GM21619 (cell line): ENCODE results near the gene MGAT4A.

Experiments used
- ATAC-seq: cut with Tn5 transposase; IDR thresholded peaks from one replicate; pipeline ENCODE4 v1.9.1; 2021; ENCODE audit not compliant: unreplicated experiment

MGAT4A gene

DNA sequence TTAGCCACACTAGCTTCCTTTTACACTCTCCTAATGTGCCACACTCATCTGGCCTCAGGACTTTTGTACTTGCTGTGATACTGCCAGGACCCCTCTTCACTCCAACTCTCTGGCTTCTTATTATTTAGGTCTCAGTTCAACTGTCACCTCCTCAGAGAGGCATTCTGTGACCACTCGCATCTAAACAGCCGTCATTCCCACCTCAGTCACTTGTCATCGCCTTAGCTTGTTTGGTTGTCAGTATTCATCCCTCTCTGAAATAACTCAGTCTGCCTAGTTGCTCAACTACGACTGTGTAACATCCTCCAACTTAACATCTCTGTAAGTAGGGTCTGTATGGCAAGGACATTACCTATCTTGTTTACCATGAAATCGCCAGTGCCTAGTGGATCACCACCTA is 27.2 kb downstream of the MGAT4A start:
- ATAC-seq: no peak

DNA sequence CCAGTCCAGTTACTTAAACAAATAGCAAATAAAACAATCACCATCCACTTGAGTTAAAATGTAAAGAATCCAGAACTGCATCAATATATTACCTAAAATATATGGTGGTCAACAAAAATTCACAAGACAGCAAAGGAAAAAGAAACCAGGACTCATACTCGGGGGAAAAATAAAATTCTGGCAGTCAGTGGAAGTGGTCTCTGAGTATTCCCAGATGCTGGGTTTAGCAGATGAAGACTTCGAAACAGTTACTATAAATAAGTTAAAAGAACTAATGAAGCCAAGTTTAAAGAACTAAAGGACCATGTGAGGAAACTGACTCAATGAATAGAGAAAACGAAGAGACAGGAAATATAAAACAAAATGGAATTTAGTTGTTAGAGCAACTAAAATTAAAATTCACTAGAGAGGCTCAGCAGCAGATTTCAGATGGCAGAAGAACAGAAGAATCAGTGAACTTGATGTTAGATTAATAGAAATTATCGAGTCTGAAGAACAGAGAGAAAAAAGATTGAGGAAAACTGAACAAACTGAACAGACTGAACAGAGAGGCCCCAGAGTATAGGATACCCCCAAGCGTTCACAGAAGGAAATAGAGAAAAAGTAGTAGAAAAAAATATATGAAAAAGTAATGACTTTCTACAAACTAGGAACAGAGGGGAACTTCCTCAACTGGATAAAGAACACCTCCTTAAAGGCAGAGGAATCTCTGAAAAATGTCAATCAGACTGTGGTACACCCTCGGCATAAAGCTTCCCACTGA is 27.9 kb downstream of the MGAT4A start:
- ATAC-seq: no peak

DNA sequence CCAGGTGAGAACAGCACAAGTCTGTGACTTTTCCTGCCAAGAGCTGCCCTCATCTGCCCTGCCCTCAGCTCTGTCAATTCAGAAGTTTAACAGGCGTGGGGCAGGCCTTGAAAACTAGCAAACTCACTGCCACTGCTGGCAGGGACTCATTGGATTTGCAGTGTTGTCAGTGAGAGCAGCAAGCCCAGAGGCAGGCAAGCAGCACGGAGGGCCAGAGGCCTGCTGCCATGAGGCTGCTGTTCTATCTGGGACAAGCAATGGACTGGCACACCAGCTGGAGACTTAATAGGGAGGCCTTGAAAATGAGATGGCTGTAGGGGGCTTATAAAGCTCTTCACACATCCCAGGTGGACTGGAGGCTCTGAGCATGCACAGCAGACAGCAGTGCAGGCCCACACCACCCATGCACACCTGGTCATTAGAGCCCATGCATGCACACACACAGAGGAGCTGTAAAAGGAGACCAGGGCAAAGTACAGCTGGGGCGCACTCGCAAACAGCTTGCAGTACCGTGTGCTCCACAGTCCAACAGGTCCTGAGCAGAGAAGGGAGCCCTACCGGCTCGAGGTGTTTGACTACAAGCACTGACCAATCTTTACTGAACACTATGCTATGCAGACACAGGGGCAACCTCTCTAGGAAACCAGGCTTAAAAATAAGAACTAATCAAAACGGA is 28.7 kb downstream of the MGAT4A start:
- no peak for ATAC-seq

DNA sequence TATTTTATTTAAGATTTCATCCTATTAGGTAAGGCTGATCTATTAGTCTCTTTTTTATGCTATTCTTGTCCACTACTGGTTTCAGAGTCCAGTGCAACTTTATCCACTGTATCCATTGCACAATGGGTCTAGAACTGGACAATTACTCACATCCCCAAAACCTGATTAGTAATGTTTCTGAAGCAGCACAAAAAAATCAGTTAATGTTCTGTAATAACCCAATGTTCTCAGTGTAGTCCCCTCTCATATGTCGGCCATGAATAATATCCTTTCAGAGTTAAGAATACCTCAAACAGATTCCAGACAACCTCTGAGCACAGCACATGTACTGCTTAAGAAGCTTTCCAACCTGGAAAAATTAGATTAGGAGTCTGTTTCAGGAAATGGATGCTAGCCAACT is 29.7 kb downstream of the MGAT4A start:
- ATAC-seq: no peak

DNA sequence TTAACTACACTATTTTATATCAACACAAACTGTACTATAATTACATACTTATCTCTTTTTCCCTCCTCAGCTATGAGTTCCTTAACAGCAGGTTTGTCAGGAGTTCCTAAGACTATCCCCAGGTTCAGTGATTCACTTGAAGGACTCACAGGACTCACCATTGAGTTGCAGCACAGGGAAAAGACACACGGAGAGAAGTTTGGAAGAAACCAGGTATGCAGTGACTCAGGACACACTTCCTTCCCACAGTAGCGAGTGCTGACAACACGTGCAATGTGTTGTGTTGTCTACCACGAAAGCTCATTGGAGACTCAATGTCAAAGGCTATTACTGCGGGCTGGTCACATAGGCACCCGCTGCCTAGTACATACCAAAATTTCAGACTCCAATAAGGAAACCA is 32.0 kb downstream of the MGAT4A start:
- no peak for ATAC-seq

DNA sequence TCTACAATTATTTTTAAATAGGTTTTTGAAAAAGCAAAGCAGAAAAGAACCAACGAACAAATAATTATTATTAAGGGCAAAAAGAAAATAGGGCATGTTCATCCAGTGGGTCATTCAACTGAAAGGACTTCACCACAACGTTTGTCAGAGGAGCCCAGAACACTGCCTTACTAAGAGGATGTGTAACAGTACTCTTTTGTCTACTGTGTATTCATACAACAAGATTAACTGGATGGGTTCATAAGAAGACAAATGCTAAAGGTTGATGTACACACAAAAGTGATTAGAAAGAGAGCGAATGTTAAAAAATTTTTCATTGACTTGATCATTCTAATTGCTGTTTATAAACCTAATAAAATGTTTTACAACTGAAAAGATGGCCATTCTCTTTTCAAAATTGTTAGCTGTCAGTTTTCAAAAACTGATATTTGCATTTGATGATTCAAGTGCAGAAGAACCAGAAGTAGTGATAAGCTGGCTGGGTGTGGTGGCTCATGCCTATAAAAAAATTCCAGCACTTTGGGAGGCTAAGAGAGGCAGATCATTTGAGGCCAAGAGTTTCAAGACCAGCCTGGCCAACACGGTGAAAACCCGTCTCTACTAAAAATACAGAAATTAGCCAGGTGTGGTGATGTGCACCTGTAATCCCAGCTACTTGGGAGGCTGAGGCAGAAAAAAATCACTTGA is 33.1 kb downstream of the MGAT4A start:
- no peak for ATAC-seq

DNA sequence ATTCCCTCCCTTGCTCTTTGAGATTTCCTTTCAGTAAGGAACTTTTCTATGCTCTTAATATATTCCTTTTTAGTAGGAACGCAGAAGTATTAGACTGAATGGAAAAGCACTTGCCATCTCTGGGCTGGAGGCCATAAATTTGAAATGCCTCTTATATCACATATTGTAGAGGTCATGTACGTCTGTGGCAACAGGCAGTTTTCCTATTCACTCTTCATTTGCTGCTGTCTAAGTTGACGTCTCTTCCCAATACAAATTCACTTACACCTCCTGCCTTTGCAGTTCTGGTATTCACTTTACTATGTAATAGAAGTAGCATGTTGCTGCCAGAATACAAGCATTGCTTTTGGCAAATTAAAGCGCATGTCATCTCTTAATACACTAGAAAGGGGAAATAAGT is 34.7 kb downstream of the MGAT4A start:
- no peak for ATAC-seq

DNA sequence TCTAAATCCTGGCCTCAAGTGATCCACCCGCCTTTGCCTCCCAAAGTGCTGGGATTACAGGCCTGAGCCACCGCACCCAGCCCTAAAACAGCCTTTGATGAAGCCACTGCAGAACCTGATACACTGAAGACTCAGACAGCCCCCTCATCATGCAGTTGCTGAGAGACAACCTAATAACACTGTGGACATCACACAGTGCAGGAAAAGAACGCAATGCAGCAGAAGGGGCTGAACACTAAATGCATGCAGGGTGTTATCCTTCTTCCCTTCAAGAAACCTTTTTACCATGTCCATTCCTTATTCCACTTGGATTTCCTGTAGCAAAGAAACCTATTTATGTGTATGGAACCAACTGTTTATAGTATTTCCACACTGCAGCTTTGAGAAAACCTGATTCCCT is 35.7 kb downstream of the MGAT4A start:
- ATAC-seq: no peak

DNA sequence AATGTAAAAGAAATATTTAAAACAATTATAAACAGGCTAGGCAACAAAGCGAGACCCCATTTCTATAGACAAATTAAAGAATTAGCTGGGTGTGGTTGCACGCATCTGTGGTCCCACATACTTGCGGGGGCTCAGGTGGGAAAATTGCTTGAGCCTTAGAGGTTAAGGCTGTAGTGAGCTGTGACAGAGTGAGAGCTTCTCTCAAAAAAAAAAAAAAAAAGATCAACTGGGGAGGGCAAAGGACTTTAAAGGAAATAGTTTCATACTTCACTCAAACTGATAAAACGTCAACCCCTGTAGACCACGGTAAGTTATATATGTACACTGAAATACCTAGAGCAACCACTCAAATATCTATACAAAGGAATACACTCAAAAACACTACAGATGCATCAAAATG is 37.5 kb downstream of the MGAT4A start:
- ATAC-seq: no peak

DNA sequence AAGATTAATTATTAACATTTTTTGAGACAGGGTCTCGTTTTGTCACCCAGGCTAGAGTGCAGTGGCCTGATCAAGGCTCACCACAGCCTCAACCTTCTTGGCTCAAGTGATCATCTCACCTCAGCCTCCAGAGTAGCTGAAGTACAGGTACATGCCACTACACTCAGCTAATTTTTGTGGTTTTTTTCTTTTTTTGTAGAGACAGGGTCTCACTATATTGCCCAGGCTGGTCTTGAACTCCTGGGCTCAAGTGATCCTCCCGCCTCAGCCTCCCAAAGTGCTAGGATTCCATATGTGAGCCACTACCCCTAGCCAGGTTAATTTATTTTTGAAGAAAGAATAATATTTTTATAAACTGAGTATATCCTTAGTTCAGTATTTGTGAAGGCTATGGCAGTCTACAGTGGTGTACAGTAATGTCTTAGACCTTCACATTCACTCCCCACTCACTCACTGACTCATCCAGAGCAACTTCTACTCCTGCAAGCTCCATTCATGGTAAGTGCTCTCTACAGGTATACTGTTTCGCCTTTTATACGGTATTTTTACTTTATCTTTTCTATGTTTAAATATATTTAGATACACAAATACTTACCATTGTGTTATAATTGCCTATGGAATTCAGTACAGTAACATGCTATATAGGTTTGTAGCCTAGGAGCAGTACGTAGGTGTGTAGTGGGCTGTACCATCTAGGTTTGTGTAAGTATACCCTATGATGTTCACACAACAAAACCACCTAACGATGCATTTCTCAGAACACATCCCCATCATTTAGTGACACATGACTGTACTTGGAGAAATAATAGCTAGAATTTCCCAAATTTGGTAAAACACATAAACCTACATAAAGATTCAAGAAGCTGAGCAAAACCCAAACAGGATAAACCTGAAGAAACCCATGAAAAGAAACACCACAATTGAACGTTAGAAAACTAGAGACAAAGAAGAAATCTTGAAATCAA is 38.6 kb downstream of the MGAT4A start:
- no peak for ATAC-seq

DNA sequence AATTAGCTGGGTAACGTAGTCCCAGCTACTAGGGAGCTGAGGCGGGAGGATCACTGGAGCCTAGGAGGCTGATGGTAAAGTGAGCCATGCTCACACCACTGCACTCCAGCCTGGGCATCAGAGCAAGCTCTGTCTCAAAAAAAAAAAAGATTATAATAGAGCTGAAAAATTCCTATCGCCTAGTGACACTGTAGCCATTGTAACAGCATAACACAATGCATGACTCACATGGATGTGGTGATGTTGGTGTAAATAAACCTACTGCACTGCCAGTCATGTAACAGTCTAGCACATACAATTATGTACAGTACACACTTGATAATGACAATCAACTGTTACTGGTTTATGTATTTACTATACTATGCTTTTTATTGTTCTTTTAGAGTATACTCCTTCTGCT is 39.6 kb downstream of the MGAT4A start:
- no peak for ATAC-seq

DNA sequence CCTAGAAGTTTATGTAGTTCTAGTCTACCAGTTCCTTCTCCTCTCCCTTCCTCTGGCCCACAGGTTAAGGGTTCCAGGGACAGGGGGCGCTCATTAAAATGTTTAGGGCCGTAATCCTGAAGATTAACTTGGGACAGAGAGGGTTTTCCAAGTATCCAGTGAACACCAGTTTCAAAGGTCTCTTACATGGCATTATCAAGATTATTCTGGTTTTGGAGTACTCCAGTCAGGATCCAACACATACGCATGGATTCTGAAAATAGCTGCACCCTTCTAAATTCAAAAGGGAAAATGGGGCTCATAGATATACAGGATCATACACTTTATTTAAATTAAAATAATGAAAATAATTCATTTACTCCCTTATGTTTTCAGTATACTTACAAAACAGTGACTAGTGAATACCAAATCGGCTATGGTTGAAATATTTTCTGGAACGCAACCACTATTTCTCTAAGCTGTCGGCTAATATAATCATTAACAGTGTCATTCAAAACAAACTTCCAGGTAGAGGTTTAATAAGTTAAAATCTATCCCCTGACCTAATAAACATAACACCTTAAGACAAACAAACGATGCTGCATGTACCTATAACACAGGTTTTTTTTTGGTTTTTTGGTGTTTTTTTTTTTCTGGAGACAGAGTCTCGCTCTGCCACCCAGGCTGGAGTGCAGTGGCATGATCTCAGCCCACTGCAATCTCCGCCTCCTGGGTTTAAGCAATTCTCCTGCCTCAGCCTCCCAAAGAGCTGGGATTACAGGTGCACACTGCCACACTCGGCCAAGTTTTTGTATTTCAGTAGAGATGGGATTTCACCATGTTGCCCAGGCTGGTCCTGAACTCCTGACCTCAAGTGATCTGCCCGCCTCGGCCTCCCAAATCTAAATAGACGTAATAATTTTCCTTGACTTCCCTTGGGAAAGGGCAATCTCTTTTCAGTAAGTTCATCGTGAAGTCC is 44.7 kb downstream of the MGAT4A start:
- ATAC-seq: no peak

DNA sequence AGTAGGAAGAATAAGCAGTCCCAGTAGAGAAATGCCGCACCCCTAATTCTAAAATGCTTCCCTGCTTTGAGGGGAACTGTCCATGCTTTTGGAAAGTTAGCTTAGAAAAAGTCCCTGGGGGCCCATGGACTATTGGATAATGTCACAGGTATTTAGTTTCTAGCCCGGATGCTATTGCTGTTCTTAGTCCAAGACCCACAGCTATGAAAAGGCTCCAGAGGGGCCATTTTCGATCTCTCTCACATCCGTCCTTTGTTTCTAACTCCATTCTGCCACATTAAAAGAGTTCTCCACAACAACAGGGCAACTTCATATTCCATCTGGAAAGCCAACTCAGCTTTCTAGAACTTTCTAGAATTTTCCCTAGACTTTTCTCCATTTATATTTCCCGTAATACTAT is 47.2 kb downstream of the MGAT4A start:
- no peak for ATAC-seq

DNA sequence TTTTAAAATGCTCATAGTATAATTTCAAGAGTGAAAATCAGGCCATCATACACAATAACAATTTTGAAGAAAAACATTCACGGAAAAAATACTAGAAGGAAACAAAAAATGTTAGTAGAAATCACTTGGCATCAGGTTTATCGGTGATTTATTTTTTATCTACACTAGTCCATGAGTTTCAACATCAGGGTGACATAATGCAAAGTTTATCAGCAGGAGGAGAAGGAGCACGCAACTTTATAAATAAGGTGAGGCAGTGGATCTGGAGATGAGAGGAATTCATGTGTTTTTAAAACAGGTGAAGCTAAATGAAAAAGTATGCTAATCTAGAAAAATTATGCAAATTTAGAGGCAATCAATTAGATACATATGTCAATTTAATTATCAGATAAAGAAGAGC is 54.2 kb downstream of the MGAT4A start:
- ATAC-seq: no peak

DNA sequence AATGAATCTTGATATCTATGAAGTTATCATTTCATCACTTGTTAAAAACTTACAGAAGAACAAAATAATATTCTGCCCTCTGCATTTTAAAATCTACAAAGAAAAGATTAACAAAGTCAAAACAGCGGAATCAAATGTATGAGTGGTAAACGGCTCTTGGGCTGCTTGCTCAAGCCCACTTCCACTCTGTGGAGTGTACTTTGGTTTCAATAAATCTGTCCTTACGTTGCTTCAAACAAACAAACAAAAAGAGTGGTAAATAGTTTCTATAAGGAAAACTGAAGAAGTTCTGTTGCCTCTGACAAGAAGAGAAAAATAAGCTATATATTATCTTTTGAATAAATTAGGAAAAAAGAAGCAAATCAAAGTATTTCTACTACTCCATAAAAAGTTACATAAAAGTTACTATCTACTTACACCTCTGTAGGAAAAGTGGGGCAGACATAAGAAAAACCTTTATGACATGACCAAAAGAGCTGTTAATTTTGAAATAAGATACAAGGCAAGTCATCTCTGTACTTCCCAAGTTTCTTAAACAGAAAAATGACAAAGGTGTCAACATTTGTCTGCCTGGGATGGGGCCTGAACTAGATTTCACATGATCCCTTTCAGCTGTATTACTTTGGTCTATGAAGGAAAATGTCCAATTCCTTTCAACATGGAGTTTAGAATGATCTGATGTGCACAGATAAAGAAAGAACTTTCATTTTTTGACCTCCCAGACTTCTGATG is 56.5 kb downstream of the MGAT4A start:
- no peak for ATAC-seq

DNA sequence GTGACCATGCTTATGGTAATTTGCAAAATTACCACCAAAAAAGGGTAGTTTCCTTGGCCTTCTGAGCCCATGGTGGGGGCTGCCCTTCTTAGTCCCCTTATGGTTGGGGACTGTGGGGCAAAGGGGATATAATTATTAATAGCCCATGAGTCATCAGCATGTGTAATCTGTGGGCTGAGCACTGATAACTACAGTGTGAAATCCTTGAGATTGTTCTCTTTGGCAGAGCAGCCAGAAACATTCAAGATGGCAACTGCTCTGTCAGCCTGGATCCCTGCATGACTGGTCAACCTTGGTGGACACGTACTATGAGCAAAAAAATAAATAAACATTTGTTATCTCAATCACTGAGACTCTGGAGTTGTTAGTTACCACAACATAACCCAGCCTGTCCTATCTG is 61.3 kb downstream of the MGAT4A start:
- ATAC-seq: no peak

DNA sequence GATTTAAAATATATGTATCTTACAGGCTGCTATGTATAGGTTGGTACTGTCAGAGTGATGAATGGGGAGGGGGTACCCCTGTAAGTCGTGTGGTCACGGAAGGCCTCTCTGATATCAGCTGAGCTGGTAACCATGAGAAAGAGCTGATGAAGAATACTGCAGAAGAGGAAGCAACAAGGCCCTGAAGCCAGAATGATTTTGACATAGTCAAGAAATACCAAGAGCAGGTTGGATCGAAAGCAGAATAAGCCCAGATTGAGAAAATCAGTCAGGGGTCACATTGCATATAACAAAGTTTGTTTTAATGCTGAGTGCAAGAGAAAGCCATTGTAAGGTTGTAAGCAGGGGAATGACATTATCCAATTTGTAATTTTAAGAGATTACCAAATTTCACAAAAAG is 65.3 kb downstream of the MGAT4A start:
- no peak for ATAC-seq

DNA sequence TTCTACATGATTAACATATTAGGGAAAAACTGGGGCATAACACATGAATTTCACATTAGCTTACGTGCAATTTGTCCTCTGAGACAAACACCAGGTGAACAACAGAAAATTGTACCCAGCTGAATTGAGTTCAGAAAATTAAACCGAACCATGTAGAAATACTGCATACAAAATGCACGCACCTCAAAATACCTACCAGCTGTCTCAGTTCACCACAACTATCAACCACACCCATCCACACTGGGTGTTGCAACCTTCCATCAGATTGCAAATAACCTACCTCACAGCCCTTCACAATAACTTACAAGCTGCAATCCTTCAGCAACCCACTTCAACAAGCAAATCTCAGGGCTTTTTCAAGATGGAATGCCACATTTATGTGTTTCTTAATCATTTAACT is 66.6 kb downstream of the MGAT4A start:
- ATAC-seq: no peak

DNA sequence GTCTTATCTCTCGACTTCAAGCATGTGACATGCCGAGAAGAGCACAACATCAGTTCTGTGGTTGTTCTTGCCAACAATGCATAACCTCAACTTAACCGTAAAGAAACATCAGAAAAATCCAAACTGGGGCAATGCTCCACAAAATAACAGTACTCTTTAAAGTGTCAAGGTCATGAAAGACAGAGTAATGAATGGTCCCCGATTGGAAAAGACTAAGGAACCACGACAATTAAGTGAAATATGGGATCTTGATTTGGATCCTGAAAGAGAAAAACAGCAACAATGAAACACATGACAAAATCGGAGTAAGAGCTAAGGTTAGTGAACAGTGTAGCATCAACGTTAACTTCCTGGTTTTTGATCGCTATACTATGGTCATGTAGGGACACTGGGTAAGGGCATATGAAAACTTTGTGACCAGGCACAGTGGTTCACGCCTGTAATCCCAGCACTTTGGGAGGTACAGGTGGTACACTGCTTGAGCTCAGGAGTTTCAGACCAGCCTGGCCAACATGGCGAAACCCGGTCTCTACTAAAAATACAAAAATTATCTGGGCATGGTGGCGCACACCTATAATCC is 67.3 kb downstream of the MGAT4A start:
- no peak for ATAC-seq
